GM21360 (cell line): Measurements from ENCODE around the gene TIMM17A.

Experiments used
- ATAC-seq: cut with Tn5 transposase; IDR thresholded peaks from one replicate; pipeline ENCODE4 v1.9.1; 2021; ENCODE audit warnings: mild to moderate bottlenecking, moderate library complexity; ENCODE audit not compliant: unreplicated experiment

Gene TIMM17A

GRCh38 chr1:201955009-201955728, at the start of gene TIMM17A:
TSS of gene TIMM17A (plus strand) at chr1:201955503. CDS start at chr1:201955527, 24 bp downstream.
- peak; percentile 98 for ATAC-seq

- no peak for ATAC-seq
These were observed 49.0 kb upstream of the TIMM17A start for GRCh38 chr1:201906336-201906735.

- no peak for ATAC-seq
These were observed 47.7 kb upstream of the TIMM17A start for GRCh38 chr1:201907621-201908020.

- ATAC-seq: no peak
These were observed 43.3 kb upstream of the TIMM17A start for GRCh38 chr1:201911826-201912571.

GRCh38 chr1:201912832-201913231, 42.5 kb upstream of the TIMM17A start:
- no peak for ATAC-seq

- ATAC-seq: no peak
These were observed 40.7 kb upstream of the TIMM17A start for GRCh38 chr1:201914456-201915235.

- no peak for ATAC-seq
These were observed 38.6 kb upstream of the TIMM17A start for GRCh38 chr1:201916649-201917249.

GRCh38 chr1:201917362-201918033, 37.8 kb upstream of the TIMM17A start:
- no peak for ATAC-seq

GRCh38 chr1:201918343-201918742, 37.0 kb upstream of the TIMM17A start:
- ATAC-seq: no peak

GRCh38 chr1:201921952-201922558, 33.2 kb upstream of the TIMM17A start:
- ATAC-seq: no peak

GRCh38 chr1:201925301-201925567, 30.1 kb upstream of the TIMM17A start:
- no peak for ATAC-seq

- ATAC-seq: no peak
These were observed 29.2 kb upstream of the TIMM17A start for GRCh38 chr1:201925981-201926645.

GRCh38 chr1:201928266-201928665, 27.0 kb upstream of the TIMM17A start:
- no peak for ATAC-seq

GRCh38 chr1:201930137-201930536, 25.2 kb upstream of the TIMM17A start:
- ATAC-seq: no peak

GRCh38 chr1:201930803-201931202, 24.5 kb upstream of the TIMM17A start:
- ATAC-seq: no peak

GRCh38 chr1:201933840-201934430, 21.4 kb upstream of the TIMM17A start:
- ATAC-seq: no peak

- no peak for ATAC-seq
These were observed 17.6 kb upstream of the TIMM17A start for GRCh38 chr1:201937624-201938213.

- no peak for ATAC-seq
These were observed 16.8 kb upstream of the TIMM17A start for GRCh38 chr1:201938440-201939035.

- ATAC-seq: no peak
These were observed 16.2 kb upstream of the TIMM17A start for GRCh38 chr1:201939148-201939547.
